ENCODE results near the gene ITGB3. TPM values are rescaled to one million over a fixed set of nuclear protein-coding genes. Genes with fewer than 3 reads are reported as not detected.
"Not testable (repeated sequence)": the region's sequence is repeated elsewhere in the genome, so short reads cannot be mapped to it uniquely, and the experiment has no call there.

ITGB3 gene
- total RNA-seq, 1 donor from 2014 or later = not detected

- Mint-ChIP-seq H3K27ac (no peak overlapping the region), H3K4me1 (ENCODE audit: low read depth) (peaks cover 15% of the 10 kb centered on the region), H3K36me3 (ENCODE audit: low read depth) (no peaks in the 10 kb centered on the region), H3K27me3 (ENCODE audit: low read depth) (peaks cover 22% of the 10 kb centered on the region), H3K9me3 (no peaks in the 10 kb centered on the region), H3K4me3 (ENCODE audit: low read depth) (no peak overlapping the region)
- no peak for DNase-seq (ENCODE audit: low spot score)
- intact Hi-C loops (cut with micrococcal nuclease) = no loop called here
Observed at GRCh38 chr17:47214931-47215330, 38.7 kb upstream of the ITGB3 start.

GRCh38 chr17:47216821-47217220, 36.8 kb upstream of the ITGB3 start:
- H3K36me3 Mint-ChIP-seq (ENCODE audit: low read depth); H3K9me3 Mint-ChIP-seq; H3K27ac Mint-ChIP-seq; intact Hi-C loops (cut with micrococcal nuclease); DNase-seq (ENCODE audit: low spot score); H3K4me3 Mint-ChIP-seq (ENCODE audit: low read depth): not testable (repeated sequence)
- Mint-ChIP-seq H3K27me3 (ENCODE audit: low read depth) (peaks cover 15% of the 10 kb centered on the region), H3K4me1 (ENCODE audit: low read depth) (peaks cover 31% of the 10 kb centered on the region)

DNA sequence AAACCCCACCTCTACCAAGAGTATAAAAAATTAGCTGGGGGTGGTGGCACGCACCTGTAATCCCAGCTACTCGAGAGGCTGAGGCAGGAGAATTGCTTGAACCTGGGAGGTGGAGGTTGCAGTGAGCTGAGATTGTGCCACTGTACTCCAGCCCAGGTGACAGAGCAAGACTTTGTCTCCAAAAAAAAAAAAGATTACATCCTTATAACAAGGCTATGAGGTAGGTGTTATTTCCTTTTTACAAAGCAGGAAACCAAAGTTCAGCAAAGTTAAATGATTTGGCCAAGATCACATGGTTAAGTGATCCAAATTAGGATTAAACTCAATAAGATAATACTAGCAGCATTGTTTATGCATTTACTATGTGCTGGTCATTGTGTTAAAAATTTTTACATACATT, 36.3 kb upstream of the ITGB3 start:
- DNase-seq (ENCODE audit: low spot score); H3K9me3 Mint-ChIP-seq; H3K27ac Mint-ChIP-seq; H3K36me3 Mint-ChIP-seq (ENCODE audit: low read depth); intact Hi-C loops (cut with micrococcal nuclease); H3K4me3 Mint-ChIP-seq (ENCODE audit: low read depth): not testable (repeated sequence)
- Mint-ChIP-seq H3K4me1 (ENCODE audit: low read depth) (peaks cover 31% of the 10 kb centered on the region), H3K27me3 (ENCODE audit: low read depth) (peaks cover 13% of the 10 kb centered on the region)

DNA sequence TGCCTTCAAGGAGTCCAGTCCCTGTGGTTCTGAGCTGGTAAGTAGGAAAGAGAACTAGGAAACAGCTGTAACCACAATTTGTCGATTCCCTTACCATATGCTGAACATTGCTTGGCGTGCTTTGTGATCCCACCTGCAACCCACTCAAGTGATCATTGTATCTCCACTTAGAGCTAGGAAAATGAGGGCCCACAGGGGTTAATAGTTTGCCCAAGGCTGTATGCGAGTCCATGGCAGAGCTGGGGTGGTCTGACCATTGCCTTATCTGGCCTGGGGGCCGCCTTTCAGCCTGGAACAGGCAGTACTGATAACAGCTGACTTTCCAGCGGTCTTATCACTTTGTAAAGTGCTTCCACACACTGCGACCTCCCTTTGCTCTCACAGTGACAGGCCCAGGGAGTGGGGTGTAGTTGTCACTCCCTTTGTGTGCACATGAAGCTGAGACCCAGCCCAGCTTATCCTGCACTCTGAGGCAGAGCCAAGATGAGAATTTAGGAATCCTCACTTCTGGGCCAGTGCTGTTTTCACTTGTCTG, 34.7 kb upstream of the ITGB3 start:
- intact Hi-C loops (cut with micrococcal nuclease) = no loop called here
- Mint-ChIP-seq H3K27ac (no peak overlapping the region), H3K9me3 (peaks cover 6% of the 10 kb centered on the region), H3K36me3 (ENCODE audit: low read depth) (peaks cover 1% of the 10 kb centered on the region), H3K4me1 (ENCODE audit: low read depth) (peaks cover 31% of the 10 kb centered on the region), H3K4me3 (ENCODE audit: low read depth) (no peak overlapping the region), H3K27me3 (ENCODE audit: low read depth) (peaks cover 7% of the 10 kb centered on the region)
- DNase-seq (ENCODE audit: low spot score) = no peak

DNA sequence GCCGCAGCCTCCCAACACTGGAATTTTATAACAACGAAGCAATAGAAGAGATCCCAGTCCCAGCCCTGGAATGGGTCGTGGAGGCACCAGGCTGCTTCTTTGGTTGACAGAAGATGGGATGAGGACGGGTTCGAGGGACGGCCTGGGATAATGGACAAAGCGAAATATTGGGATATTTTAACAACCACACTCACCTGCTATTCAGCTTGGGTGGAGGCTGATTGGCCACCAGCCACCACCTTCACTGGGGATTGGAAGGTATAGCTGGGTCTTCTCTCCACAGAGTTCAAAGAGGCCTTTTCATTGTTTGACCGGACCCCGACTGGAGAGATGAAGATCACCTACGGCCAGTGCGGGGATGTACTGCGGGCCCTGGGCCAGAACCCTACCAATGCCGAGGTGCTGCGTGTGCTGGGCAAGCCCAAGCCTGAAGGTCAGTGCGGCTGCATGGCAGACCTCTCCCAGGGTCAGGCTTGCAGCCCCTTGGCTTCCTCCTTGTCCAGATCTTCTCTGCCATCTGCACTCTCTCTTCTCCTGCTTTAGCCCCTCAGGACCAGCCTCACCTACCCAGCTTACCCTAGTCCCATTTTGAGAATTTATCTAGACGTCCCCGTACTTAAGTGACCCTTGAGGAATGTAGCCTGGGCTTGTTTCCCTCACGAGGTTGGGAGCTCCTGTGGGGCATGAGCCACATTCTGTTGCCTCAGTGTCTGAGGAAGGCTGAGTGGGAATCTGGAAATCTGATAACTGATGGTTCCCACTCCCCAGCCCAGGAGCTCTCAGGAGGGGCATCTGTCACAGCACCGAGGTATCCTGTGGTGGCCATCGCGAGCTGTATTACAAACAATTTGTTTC, 33.8 kb upstream of the ITGB3 start:
- Mint-ChIP-seq H3K27me3 (ENCODE audit: low read depth) (peaks cover 7% of the 10 kb centered on the region), H3K36me3 (ENCODE audit: low read depth) (peaks cover 3% of the 10 kb centered on the region), H3K9me3 (peaks cover 13% of the 10 kb centered on the region), H3K4me3 (ENCODE audit: low read depth) (no peak overlapping the region), H3K27ac (no peak overlapping the region), H3K4me1 (ENCODE audit: low read depth) (peaks cover 31% of the 10 kb centered on the region)
- no peak for DNase-seq (ENCODE audit: low spot score)
- intact Hi-C loops (cut with micrococcal nuclease) = no loop called here

- Mint-ChIP-seq H3K9me3 (peaks cover 13% of the 10 kb centered on the region), H3K4me1 (ENCODE audit: low read depth) (peaks cover 31% of the 10 kb centered on the region), H3K36me3 (ENCODE audit: low read depth) (peaks cover 3% of the 10 kb centered on the region), H3K27me3 (ENCODE audit: low read depth) (peaks cover 4% of the 10 kb centered on the region), H3K4me3 (ENCODE audit: low read depth) (no peak overlapping the region), H3K27ac (no peak overlapping the region)
- intact Hi-C loops (cut with micrococcal nuclease) = no loop called here
- no peak for DNase-seq (ENCODE audit: low spot score)
Observed at GRCh38 chr17:47220531-47220999, 33.1 kb upstream of the ITGB3 start.

DNA sequence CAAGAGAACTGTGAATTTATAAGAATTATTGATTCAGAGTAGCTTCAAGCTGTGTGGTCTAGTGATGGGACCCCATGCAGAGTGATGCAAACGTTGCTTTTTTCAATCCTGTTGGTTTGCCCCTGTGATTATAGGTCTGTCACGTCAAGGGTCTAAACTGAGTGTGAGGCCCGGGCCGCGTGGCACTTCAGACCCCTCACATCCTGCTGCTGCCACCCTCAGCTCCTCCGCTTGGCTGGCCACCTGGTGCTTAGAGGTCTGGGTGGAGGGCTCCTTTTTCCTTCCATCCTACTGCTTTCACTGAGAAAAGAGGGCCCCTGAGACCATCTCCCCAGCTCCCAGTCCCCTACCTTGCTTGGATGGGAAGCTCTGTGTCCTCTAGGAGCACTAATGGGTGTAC, 32.5 kb upstream of the ITGB3 start:
- peaks cover 2% of the 10 kb centered on the region for H3K27me3 Mint-ChIP-seq (ENCODE audit: low read depth)
- H3K36me3 Mint-ChIP-seq (ENCODE audit: low read depth) = peaks cover 3% of the 10 kb centered on the region
- no peak overlapping the region for H3K27ac Mint-ChIP-seq
- intact Hi-C loops (cut with micrococcal nuclease) = no loop called here
- no peak for DNase-seq (ENCODE audit: low spot score)
- peaks cover 31% of the 10 kb centered on the region for H3K4me1 Mint-ChIP-seq (ENCODE audit: low read depth)
- peaks cover 13% of the 10 kb centered on the region for H3K9me3 Mint-ChIP-seq
- H3K4me3 Mint-ChIP-seq (ENCODE audit: low read depth) = no peak overlapping the region

DNA sequence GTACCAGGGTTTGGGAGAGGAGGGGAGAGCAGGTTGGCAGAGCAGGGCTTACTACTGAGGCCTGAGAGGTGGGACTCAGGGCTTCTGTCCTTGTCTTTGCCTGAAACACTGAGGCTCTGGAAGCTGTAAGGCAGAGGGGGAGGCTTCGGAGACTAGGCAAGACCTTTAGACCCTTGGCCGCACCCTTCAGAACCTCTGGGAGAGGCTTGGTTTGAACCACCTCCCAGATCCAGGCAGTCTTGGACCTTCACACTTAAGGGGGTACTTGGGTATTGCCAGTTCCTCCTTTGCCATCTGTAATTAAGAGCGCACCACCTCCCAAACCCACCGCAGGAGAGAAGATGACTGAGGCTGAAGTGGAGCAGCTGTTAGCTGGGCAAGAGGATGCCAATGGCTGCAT, 31.6 kb upstream of the ITGB3 start:
- Mint-ChIP-seq H3K4me3 (ENCODE audit: low read depth) (no peak overlapping the region), H3K36me3 (ENCODE audit: low read depth) (peaks cover 3% of the 10 kb centered on the region), H3K27ac (no peak overlapping the region), H3K27me3 (ENCODE audit: low read depth) (no peaks in the 10 kb centered on the region), H3K9me3 (peaks cover 13% of the 10 kb centered on the region), H3K4me1 (ENCODE audit: low read depth) (peaks cover 30% of the 10 kb centered on the region)
- DNase-seq (ENCODE audit: low spot score) = no peak
- intact Hi-C loops (cut with micrococcal nuclease) = no loop called here

GRCh38 chr17:47223007-47223406, 30.6 kb upstream of the ITGB3 start:
- Mint-ChIP-seq H3K36me3 (ENCODE audit: low read depth) (peaks cover 3% of the 10 kb centered on the region), H3K9me3 (peaks cover 13% of the 10 kb centered on the region), H3K4me3 (ENCODE audit: low read depth) (no peak overlapping the region), H3K27ac (no peak overlapping the region), H3K4me1 (ENCODE audit: low read depth) (peaks cover 30% of the 10 kb centered on the region), H3K27me3 (ENCODE audit: low read depth) (peaks cover 4% of the 10 kb centered on the region)
- intact Hi-C loops (cut with micrococcal nuclease) = no loop called here
- no peak for DNase-seq (ENCODE audit: low spot score)

DNA sequence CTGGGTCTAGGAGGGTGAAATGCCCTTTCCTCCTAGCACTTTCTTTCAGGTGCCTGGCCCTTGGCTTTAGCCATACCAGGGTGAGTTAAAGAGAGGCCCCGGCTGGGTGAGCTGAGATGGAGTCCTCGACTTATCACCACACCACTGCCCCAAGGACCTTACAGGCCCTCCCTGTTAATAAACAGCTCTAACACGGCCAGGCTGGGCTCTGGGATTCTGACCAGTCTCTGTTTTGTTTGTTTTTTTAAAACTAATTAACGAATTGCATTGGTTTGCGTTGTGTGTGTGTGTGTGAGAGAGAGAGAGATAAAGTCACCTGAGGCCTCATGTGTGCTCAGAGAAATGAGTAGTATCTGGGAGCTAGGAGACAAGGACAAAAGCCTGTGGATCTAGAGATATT, 30.2 kb upstream of the ITGB3 start:
- peaks cover 13% of the 10 kb centered on the region for H3K9me3 Mint-ChIP-seq
- H3K4me1 Mint-ChIP-seq (ENCODE audit: low read depth) = peaks cover 28% of the 10 kb centered on the region
- H3K27me3 Mint-ChIP-seq (ENCODE audit: low read depth) = peaks cover 4% of the 10 kb centered on the region
- no peak overlapping the region for H3K27ac Mint-ChIP-seq
- intact Hi-C loops (cut with micrococcal nuclease) = no loop called here
- no peak overlapping the region for H3K4me3 Mint-ChIP-seq (ENCODE audit: low read depth)
- H3K36me3 Mint-ChIP-seq (ENCODE audit: low read depth) = peaks cover 3% of the 10 kb centered on the region
- DNase-seq (ENCODE audit: low spot score) = no peak

DNA sequence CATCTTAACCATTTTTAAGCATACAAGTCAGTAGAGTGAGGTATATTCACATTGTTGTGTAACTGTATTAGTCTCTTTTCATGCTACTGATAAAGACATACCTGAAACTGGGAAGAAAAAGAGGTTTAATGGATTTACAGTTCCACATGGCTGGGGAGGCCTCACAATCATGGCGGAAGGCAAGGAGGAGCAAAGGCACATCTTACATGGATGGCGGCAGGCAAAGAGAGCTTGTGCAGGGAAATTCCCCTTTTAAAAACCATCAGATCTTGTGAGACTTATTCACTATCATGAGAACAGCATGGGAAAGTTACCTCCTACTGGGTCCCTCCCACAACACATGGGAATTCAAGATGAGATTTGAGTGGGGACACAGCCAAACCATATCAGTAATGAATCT, 29.6 kb upstream of the ITGB3 start:
- Mint-ChIP-seq H3K9me3 (peaks cover 13% of the 10 kb centered on the region), H3K4me1 (ENCODE audit: low read depth) (peaks cover 23% of the 10 kb centered on the region)
- H3K36me3 Mint-ChIP-seq (ENCODE audit: low read depth); H3K27me3 Mint-ChIP-seq (ENCODE audit: low read depth); H3K27ac Mint-ChIP-seq; H3K4me3 Mint-ChIP-seq (ENCODE audit: low read depth); intact Hi-C loops (cut with micrococcal nuclease); DNase-seq (ENCODE audit: low spot score): not testable (repeated sequence)

DNA sequence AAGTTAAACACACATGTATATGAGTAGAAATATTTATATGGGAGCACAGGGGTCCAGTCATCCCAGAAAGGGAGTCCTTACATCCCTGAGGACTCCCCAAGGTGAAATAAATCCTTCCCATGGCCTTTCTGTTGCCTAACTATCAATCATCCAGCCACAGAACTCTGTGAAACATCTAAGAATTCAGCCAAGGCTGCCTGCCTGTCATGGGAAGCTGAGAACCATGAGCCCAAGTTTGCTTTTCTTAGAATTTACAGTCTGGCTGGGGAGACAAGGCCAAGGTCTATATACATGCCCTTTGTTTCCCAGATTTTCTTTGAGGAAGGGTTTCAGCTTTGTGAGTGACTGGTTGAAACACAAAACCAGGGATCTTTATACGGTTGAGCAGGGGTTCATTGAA, 28.7 kb upstream of the ITGB3 start:
- H3K36me3 Mint-ChIP-seq (ENCODE audit: low read depth) = peaks cover 3% of the 10 kb centered on the region
- H3K9me3 Mint-ChIP-seq = peaks cover 13% of the 10 kb centered on the region
- H3K4me1 Mint-ChIP-seq (ENCODE audit: low read depth) = peaks cover 24% of the 10 kb centered on the region
- no peak overlapping the region for H3K27ac Mint-ChIP-seq
- no peak overlapping the region for H3K4me3 Mint-ChIP-seq (ENCODE audit: low read depth)
- H3K27me3 Mint-ChIP-seq (ENCODE audit: low read depth) = peaks cover 4% of the 10 kb centered on the region
- no peak for DNase-seq (ENCODE audit: low spot score)
- intact Hi-C loops (cut with micrococcal nuclease) = no loop called here

- no peak for DNase-seq (ENCODE audit: low spot score)
- peaks cover 13% of the 10 kb centered on the region for H3K9me3 Mint-ChIP-seq
- H3K4me1 Mint-ChIP-seq (ENCODE audit: low read depth) = peaks cover 24% of the 10 kb centered on the region
- H3K27ac Mint-ChIP-seq = no peak overlapping the region
- H3K36me3 Mint-ChIP-seq (ENCODE audit: low read depth) = peaks cover 3% of the 10 kb centered on the region
- no peak overlapping the region for H3K4me3 Mint-ChIP-seq (ENCODE audit: low read depth)
- intact Hi-C loops (cut with micrococcal nuclease) = no loop called here
- H3K27me3 Mint-ChIP-seq (ENCODE audit: low read depth) = peaks cover 7% of the 10 kb centered on the region
Observed at GRCh38 chr17:47225436-47225858, 28.2 kb upstream of the ITGB3 start.
